ENCODE results near the gene MTHFR. TPM values are rescaled to one million over a fixed set of nuclear protein-coding genes. Genes with fewer than 3 reads are reported as not detected.

The MTHFR gene
- total RNA-seq, 1 experiment from 2014 or later = 18.2 TPM

- Histone ChIP-seq H3K23me2 (ENCODE audit: insufficient read length, low read depth, low read length, poor library complexity, severe bottlenecking) (no peaks in the 10 kb centered on the region), H3K9ac (ENCODE audit: extremely low read depth, insufficient read length, low read length) (no peak overlapping the region), H3K79me1 (ENCODE audit: insufficient read depth, low read depth, low read length, poor library complexity, severe bottlenecking) (no peaks in the 10 kb centered on the region), H3K4ac (ENCODE audit: low read depth, low read length) (no peak overlapping the region), H2BK12ac (ENCODE audit: insufficient read length, low read depth, low read length) (no peak overlapping the region), H4K20me1 (ENCODE audit: control insufficient read depth, insufficient read depth, insufficient read length) (no peaks in the 10 kb centered on the region), H2AK5ac (ENCODE audit: insufficient read length, low read length) (no peak overlapping the region), H2BK5ac (ENCODE audit: insufficient read length, low read length) (no peak overlapping the region), H3K4me2 (ENCODE audit: insufficient read depth, insufficient read length, low read length) (no peak overlapping the region), H3K14ac (ENCODE audit: insufficient read depth, low read length) (no peak overlapping the region), H3K56ac (ENCODE audit: insufficient read length, low read depth, low read length) (no peak overlapping the region), H4K8ac (replicated peaks; ENCODE audit: insufficient read length, low read depth, low read length) (no peak overlapping the region), H2BK15ac (ENCODE audit: low read depth, low read length) (no peak overlapping the region), H3K4me1 (ENCODE audit: insufficient read depth, low read length) (no peaks in the 10 kb centered on the region), H3K18ac (ENCODE audit: insufficient read length, low read depth, low read length) (no peak overlapping the region), H3K27ac (ENCODE audit: insufficient read length, low read depth, low read length) (no peak overlapping the region), H3K23ac (ENCODE audit: insufficient read length, low read depth, low read length) (no peak overlapping the region), H3K79me2 (ENCODE audit: insufficient read depth, low read length) (no peaks in the 10 kb centered on the region), H2BK120ac (ENCODE audit: low read depth, low read length, poor library complexity, severe bottlenecking) (no peak overlapping the region), H2AFZ (ENCODE audit: low read length) (no peak overlapping the region), H3K27me3 (ENCODE audit: insufficient read depth, low read length) (peaks cover 16% of the 10 kb centered on the region), H4K91ac (ENCODE audit: insufficient read length, low read depth, low read length) (no peak overlapping the region), H3T11ph (ENCODE audit: low read length) (no peak overlapping the region), H2BK20ac (ENCODE audit: low read depth, low read length, poor library complexity, severe bottlenecking) (no peak overlapping the region), H4K5ac (ENCODE audit: insufficient read length, low read depth, low read length) (no peak overlapping the region), H3K9me3 (ENCODE audit: control insufficient read depth, low read depth, low read length) (no peaks in the 10 kb centered on the region)
- Mint-ChIP-seq H3K27me3 (ENCODE audit: low read depth) (peaks cover 75% of the 10 kb centered on the region), H3K9me3 (peaks cover 14 to 18% of the 10 kb centered on the region in 2 experiments), H3K4me3 (no peak overlapping the region), H3K27ac (no peak overlapping the region), H3K4me1 (peaks cover 10 to 18% of the 10 kb centered on the region in 2 experiments), H3K36me3 (ENCODE audit: insufficient read depth in 1 of 3, low read depth in 3 of 3) (no peaks in the 10 kb centered on the region; a peak in 1 of 7 replicates)
- no peak for DNase-seq
- no peak for TF ChIP-seq CTCF (conservative IDR thresholded peaks at IDR 0.05)
- WGBS (ENCODE audit: extremely low coverage, insufficient read length, low lambda C conversion rate) = no CpG with 5 or more reads among the region's 4 CpGs
Observed at GRCh38 chr1:11759791-11760190, 46.0 kb downstream of the MTHFR start.
